AG09309 (cell line): Measurements from ENCODE around the gene RPN2.

Experiments used
- DNase-seq: peaks from one replicate; pipeline ENCODE4 v3.0.0-alpha.2; 2010; ENCODE audit warnings: low read depth
- H3K4me3 ChIP-seq: 2 replicates; pipeline ENCODE4 v1.5.1; 2011; ENCODE audit warnings: mild to moderate bottlenecking, low read depth, low read length, moderate library complexity; ENCODE audit not compliant: control insufficient read depth
- CTCF ChIP-seq: IDR thresholded peaks from 2 replicates; pipeline ENCODE4 v1.5.1; 2011; ENCODE audit warnings: mild to moderate bottlenecking, low read depth, low read length, inconsistent platforms; ENCODE audit not compliant: insufficient read depth, control insufficient read depth; ENCODE audit errors: missing control alignments

RPN2 gene

DNA sequence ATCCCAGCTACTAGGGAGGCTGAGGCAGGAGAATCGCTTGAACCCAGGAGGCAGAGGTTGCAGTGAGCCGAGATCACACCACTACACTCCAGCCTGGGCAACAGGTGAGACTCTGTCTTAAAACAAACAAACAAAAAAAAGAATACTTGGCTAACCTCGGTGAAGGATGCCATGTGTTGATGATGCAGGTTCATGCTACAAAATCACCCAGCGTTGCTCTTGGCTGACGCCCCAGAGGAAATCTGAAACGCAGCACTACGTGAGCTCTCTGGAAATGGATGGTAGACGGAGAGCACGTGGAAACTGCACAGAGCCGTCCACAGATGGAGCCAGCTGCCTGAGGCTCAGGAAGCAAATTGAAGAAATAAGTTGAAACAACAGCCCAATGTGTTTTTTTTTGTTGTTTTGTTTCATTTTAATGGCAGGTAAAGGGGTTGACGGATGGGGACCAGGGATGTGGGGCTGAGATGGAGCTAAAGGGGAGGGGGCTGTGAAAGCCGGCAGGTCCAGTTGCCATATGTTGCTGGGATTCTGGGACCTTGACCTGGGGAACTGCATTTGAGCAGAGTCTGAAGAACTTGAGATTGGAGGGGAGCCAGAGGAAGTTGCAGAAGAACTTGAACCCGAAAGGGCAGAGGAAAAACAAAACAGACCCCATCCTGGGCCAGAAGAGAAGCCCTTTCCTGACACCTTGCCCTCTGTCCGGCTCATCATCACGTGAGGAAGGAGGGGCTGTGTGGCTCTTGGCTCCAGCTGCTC lies 97.5 kb downstream of the RPN2 start:
- H3K4me3 ChIP-seq = no peak overlapping the region
- no peak for DNase-seq
- TF ChIP-seq CTCF = peak; percentile 49

GRCh38 chr20:37277253-37277593 lies 98.1 kb downstream of the RPN2 start:
- DNase-seq = no peak
- H3K4me3 ChIP-seq = no peak overlapping the region
- no peak for TF ChIP-seq CTCF

DNA sequence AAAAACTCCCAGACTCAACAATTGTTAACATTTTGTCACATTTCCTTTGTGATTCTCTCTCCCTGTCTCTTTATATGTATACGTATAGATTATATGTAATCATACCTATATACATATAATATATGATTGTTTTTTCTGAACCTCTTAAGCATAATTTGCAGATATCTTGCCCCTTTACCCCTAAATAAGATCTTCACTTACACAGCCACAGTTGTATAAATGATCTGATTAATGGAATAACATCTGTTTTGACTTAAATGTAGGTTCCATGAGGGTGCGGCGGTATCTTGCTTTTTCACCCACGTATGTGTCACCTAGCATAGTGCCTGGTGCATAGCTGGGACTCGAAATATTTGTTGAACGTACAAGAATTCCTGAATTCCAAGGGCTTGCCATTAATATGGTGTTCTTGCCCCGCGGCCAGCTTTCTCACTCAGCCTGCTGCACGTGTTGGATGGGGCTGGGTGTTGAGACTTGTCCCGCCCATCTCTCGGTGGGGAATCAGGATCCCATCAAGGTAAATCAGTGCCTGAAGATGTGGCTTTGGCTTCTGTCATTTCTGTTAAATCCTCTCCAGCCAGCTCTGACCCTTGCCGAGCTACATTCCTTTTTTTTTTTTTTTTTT lies 99.9 kb downstream of the RPN2 start:
- no peak for TF ChIP-seq CTCF
- no peak overlapping the region for H3K4me3 ChIP-seq

DNA sequence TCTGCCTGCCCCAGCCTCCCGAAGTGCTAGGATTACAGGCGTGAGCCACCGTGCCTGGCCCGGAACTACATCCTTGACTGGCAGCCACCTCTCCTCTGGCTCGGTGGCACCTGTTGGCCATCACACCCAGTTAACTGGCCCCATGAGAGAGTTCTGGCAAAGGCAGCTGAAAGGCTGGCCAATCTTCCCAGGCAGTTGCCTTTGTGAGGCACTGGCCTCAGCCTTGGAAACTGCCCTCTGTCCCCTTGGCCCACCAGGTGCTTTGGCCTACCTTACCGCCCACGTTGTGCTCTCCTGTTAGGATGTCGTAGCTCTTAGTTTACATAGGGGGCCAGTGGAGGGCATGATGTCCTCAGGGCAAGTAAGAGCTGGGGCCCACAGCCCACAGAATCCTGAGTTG lies 100.7 kb downstream of the RPN2 start:
- TF ChIP-seq CTCF = no peak
- no peak for DNase-seq
- no peak overlapping the region for H3K4me3 ChIP-seq

More for the DNA sequence above, 99.9 kb downstream of the RPN2 start:
- DNase-seq = no peak

- no peak for DNase-seq
- no peak for TF ChIP-seq CTCF
- no peak overlapping the region for H3K4me3 ChIP-seq
Measured at GRCh38 chr20:37280403-37280802, 101.3 kb downstream of the RPN2 start.

- no peak overlapping the region for H3K4me3 ChIP-seq
Measured at GRCh38 chr20:37282556-37282955, 103.4 kb downstream of the RPN2 start.

More at GRCh38 chr20:37282556-37282955, 103.4 kb downstream of the RPN2 start:
- peak; percentile 78 for TF ChIP-seq CTCF
- no peak for DNase-seq
